HK-2 (cell line): ENCODE results near the gene SERPINA12.
"Not testable (repeated sequence)": the region's sequence is repeated elsewhere in the genome, so short reads cannot be mapped to it uniquely, and the experiment has no call there.

Source experiments
- DNase-seq: peaks from one replicate; pipeline ENCODE4 v3.0.0-alpha.2; 2018; ENCODE audit not compliant: unreplicated experiment

SERPINA12 gene

DNA sequence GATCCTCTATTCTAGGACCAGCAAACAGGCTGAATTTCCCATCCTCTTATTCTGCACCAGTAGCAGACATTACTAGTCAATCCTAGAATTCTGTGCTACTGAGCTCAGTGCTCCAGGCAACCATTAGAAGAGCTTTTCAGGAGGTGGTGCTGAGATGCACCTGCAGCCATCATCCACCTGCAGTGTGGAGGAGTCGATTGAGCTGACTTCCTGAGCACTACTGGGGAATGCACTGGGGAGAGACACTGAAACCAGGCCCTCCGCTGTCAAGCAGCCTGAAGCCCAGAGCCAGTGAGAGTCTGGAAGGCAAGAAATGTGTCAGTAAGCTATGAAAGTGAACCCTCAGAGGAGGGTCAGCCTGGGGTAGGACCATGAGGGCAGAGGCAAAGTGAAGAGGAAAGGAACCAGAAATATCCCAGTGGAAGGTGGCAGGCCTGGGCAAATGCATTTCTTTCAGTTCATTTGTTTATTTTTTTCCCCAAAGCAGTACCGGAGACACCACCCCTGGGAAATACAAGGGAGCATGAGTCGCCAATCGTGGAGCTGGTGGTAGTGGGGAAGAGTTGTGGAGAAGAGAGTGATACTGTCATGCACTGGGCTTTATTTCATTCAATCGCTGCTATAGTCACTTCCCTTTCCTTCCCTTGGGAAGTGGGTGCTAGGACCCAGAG is 28.9 kb upstream of the SERPINA12 start:
- no peak for DNase-seq

DNA sequence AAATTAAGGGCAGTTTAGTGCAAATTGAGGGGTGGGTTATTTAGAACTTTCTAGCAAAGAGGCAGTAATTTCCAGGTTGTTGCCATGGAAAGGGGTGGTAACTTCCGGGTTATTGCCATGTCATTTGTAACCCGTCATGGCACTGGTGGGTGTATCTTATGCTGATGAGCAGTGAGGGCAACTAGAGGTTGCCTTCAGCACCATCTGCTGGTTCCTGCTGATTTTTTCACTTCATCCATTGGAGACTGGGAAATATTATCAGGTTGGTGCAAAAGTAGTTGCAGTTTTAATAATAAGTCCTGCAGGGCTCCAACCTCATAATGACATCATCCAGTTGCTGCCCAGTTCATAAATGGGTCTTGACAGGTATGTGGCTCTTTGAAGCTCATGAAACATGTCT is 27.6 kb upstream of the SERPINA12 start:
- DNase-seq, result no peak

DNA sequence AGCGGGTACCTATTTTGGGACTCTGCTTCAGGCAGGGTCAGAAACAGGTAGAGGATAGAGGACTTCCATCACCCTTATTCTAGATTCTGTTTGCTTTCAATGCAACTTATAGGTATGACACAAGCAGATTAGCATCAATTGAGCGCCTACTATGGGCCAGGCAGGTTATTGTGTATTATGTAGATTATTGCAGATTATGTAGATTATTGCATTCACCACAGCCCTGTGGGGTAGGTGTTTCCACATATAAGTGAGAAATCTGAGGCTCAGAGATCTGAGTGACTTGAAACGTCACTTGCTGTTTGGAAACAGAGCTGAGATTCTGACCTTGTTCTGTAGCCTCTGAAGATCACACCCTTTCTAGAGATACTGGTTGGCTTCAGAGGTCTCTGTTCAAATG is 26.2 kb upstream of the SERPINA12 start:
- no peak for DNase-seq

DNA sequence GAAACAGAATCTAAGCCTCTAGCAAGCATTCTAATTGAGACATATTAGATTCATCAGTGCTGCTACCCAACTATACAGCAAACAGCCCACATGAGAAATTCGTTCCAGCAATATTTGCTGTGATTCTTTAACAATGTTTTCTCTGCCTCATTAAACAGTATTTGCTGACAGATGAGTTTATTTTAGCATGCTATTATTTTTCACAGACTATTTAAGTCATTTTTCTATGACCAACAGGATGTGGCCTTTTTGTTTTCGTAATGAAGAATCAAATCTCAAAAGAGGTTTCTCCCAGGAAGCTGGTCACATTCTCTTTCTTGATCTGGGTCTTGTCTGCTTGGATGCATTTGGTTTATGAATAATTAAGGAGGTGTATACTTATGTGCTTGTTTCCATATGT is 23.2 kb upstream of the SERPINA12 start:
- no peak for DNase-seq

DNA sequence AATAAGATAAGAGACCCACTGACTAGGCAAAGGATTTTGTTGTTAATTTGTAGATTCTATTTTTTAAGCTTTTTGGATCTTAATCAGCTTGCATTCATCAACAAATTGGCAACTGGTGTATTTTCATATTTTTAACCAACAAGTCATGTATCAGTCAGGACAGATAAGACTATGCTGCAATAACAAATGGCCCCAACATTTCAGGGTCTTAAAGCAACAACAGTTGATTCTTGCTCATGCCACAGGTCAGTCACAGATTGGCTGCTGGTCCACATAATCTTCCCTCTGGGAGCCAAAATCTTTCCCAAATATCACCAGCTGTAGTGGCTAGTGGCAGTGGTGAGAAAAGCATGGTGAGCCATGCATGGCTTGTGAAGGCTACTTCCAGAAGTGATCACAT is 21.9 kb upstream of the SERPINA12 start:
- DNase-seq, result no peak

DNA sequence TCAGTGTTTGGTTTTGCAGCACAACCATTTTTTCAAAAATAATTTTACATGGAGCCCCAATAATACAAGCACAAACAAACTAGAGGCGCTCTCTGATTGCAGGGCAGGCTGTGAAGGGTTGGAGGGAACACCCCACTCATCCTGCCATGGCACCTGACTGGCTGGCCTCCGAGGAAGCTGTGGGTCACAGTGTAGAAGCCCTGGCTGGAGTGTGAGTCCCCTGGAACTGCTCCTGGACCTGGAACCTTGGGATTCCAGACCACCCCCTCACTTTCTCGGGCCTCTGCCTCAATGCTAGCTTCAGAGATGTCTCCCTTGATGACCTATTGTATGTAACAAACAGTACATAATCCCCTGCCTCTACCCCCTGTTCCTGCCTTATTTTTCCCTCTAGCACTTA is 14.8 kb upstream of the SERPINA12 start:
- DNase-seq, result no peak

DNA sequence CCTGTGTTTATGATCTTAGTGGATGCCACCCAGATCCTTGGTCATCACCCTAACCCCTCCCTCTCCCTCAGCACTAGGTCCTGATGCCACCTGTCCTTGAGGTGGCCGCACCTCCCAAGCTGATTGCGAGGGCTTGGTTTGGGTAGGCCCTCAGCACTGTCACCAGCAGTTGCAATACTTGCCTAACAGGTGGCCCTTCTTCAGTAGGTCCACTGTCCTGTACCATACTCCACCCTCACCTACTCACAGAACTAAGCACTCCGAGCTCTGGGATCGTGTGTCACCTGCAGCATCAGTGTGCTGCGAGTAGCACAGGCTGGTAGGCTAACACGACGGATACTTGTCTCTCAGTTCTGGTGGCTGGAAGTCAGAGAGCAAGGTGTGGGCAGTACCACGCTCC is 14.0 kb upstream of the SERPINA12 start:
- no peak for DNase-seq

DNA sequence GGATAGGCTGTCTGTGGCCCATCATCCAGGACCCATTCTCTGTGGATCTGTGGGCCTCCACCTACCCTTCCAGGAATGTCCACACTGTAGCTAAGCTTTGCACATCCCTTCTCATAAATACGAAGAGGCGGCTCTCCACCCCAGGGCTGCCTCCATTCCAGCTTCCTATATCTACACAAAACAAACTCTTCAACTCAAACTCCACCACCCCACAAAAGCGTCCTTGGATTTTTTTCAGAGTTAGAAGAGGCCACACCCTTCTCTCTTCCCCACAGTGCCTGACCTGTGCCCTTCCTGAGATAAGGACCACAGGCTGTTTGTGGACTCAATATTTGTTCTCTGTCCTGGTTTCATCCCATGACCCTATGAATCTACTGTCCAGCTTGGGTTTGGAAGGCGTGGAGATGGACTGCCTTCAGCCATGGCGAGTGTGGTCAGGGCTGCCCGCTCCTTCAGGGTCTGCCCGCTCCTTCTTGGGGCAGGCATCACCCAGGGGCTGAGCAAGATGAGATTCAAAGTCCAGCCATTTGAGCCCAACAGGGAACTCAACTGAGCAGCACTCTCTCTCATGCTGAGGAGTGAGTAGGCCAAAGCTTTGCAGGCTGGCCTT is 13.0 kb upstream of the SERPINA12 start:
- DNase-seq, result no peak

DNA sequence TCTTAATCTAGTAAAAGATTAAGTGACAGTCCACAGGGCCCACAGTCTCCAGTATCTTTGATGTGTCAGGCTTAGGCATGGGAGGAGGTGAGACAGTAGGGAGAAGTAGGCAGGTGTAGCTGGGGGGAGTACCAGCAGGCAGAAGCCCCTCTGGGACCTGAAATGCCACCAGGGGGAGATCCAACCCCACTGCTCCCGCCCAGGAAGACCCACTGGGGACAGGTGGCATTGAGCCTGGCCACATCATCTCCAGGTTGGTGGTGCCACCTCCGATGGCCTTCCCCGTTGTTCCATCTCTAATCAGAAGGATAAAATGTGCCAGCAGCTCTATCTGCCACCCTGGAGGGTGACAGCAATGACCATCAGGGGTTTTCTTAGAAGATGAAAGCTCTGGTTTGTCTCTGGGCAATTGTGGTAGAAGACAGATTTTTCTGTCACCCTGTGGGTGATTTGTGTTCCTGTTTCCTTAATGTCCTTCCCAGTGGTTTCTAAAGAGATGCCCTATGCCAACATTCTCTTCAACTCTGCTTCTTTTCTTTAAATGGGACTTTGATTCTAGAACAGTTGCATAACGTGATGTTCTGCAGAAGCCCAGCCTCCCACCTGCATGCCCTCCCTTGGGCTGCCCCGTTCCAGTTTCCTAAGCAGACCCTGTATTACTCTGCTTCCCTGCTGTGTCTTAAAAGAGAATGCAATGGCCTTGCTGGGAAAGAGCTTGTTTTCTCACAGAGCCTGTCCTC is 12.3 kb upstream of the SERPINA12 start:
- no peak for DNase-seq

DNA sequence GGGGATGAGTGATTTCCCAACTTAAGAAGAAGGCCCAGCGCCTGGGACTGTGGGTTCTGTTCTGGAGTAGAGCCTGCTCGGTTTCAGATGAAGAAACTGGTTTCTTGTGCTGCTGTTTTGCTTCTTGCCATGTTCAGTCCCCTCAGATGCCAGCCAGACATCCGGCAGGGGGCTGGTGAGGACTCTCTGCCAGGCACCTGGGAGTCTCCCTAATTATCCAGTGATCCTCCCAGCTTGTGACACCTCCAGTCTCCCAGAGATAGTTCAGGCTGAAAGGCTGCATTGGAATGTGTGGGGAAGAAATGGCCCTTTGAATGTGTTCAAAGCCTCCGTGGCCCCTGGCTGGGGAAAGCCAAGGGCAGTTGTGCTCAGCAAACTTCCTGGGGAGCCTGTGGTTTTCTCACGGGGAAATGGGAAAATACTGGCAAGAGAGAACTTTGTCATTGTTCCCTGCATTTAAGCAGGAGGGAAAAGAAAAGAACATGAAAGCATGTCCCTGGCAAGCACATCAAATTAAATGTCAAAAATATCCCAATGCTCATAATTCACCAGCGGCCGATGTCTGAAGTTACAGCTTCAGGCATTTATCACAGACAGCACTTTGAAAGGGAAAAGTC is 8.5 kb upstream of the SERPINA12 start:
- DNase-seq, result no peak

DNA sequence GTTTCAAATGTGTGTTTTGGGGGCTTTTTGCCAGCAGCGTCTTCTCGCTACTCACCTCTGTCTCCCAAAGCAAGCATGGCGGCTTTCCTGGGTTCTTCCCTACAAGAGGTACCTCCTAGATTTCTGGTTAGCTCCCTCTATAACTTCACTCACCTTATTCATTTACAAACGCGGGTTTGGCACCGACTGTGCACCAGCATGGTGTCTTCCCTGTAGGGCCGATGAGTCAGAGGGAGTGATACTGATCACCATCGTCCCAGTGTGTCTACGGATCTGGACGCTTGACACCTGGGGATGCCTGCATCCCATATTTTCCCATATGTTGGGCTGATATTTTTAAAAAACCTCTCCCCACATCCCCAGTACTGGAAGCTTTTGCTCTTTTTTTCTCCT is 8.0 kb upstream of the SERPINA12 start:
- DNase-seq, result no peak

DNA sequence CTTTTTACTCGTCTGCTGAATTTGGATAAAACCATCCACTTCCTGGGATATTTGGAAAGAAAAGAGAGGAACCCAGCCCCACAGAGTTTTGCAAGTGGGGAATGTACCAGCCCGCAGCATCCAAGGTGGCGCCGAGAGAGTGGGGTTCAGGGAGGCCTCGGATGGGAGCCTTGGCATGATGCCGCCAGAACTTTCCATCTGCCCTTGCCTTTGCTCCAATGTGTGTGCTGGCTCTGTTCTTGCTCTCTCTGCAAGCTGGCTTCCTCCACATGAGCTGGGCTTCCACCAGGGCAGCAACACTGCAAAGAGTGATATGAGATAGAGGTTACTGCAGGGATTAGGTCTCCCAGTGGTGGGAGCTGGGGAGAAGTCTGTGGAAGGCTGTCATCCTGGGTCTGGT is 6.6 kb upstream of the SERPINA12 start:
- DNase-seq, result no peak

DNA sequence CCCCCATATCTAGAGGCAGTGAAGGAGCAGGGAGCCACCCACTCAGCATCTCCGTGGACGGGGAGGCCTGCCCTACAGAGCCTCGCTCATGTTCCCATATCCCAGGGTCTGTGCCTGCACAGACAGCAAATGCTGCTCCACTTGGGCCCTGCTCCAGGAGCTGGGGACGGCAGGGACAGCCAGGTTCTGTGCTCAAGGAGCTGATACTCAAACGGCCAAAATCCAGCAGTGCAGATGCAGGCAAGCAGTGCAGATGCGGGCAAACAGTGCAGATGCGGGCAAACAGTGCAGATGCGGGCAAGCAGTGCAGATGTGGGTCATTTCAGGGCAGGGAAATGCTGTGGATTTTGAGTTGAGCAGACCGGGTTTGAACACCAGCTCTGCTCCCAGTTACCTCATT is 6.2 kb upstream of the SERPINA12 start:
- no peak for DNase-seq

DNA sequence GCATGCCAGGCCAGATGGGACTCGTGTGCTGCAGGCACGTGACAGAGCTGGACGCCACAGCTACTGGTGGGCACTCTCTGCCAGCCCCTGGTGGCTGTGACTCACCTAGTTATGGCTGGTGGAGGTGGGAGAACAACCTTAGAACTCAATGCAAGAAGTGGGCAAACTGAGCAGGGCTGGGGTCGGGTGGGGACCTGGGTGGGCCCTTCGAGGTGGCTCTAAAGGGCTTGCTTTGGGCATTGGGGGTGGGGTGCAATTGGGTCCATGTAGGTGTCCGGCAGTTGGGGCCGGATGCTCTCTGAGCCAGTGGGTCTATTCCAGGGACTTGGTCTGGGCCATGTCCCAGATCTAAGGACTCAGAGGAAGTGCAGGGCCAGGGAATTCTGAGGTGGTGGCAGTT is 5.1 kb upstream of the SERPINA12 start:
- no peak for DNase-seq

DNA sequence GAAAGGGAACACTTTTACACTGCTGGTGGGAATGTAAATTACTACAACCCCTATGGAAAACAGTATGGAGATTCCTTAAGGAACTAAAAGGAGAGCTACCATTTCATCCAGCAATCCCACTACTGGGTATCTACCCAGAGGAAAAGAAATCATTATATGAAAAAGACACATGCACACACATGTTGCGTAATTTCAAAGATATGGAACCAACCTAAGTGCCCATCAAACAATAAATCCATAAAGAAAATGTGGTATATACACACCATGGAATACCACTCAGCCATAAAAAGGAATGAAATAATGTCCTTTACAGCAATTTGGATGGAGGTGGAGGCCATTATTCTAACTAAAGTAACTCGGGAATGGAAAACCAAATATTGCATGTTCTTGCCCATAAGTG is 1.2 kb upstream of the SERPINA12 start:
- not testable (repeated sequence) for DNase-seq

DNA sequence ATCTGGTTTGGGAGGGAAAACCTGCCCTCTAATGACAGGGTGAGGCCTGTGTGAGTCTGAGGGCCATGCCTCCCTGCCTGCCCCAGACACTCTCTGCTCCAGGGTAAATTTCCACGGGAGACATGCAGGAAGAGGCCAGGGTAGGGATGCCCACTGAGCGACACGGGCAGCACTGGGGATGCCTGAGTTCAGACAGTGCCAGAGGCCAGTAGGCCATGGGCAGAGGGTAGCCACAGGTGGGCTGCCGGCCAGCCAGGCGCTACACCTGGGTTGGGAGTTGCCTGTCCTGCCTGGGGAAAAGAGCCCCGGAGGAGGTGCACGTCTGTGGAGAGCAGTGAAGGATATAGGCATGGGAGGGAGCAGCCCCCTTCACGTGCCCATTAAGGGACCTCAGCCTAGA is 3.6 kb downstream of the SERPINA12 start:
- no peak for DNase-seq

DNA sequence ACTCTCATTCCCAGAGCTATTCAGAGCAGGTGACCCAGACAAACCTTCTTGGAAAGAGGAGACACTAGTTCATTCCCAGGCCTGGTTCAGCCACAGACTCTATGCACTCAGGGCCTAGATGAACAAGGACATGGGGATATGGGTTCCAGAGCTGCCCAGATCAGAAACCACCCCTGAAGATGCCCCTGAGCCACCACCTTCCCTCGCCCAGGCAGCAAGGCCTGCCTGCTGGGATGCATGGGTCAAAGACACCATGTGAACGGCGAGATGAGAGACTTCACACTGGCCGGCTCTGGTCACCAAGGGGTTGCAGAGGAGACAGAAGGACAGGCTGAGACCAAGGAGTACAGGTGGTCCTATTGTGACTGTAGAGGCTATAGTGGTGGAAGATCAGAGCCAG is 4.1 kb downstream of the SERPINA12 start:
- no peak for DNase-seq

DNA sequence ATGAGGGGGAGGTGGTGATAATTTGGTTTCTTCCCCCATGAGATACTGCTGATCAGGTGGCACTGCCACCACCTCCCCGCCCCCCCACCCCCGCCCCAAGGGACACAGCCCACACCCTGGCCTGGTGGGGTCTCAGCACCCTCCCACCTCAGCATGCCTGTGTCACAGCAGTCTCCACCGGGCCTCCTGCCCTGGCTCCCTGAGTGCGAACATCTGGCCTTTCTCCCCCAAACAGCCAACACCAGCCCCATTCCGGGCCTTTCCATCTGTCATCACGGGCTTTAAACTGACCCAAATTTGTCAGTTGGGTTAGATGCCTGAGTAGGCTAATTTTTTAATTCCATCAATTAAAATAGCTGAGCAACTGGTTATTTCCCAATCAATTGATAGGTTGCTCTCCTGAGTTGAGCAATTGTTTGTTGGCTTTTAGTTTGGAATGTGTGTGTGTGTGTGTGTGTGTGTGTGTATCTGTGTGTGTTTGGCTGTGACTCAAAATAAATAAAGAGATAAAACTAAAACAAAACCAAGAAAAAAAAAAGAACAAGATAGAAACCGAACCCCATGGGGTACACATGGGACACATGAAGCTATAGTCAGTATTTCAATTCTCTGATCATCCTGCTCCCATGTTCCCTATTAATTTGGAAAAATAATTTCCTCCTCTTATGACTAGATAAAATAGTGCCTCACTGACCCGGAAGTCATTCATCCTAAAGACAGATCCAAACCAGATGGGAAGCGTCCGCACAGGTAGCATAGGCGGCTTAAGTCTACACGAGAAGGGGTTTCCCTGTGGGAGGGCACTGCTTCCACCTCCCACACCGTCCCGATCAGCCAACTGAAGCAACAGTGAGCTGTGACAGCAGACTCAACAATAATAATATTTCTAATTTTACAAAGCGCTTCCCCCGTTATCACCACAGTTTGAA is 7.4 kb downstream of the SERPINA12 start:
- no peak for DNase-seq

DNA sequence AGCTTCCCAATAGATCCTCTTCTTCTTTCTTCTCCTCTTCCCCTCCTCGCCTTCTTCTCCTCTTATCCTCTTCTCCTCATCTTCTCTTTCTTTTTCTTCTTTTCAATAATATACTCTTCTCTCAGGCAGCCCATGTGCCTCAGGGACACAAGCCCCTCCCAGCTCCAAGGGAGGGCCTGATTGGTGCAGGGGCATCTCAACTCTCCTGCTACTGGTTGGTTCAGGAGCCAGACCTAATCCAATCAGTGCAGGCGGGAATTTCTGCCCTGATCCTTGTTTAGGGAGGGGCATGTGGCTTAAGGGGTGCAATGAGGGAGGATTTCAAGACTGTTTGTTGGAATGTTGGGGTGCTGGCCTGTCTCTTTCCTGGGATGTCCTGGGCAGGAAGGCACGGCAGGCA is 9.0 kb downstream of the SERPINA12 start:
- no peak for DNase-seq

DNA sequence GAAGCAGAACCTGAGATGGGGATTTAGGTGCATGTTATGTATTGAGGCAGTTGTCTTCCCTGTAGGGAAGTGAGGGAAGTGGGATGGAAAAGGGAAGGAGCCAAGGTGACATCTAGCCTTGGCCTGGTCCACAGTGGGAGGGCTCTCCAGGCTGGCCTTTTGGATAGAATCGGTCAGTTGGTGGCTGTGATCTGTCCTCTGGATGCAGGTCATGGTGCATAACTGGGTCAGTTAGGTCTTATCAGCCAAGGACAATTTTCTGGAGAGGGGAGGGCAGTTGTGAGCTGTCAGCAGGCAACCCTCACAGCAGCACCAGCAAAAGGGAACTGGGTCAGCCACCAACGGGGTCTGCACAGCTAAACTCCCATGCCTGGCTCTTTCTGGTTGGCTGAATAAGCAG is 9.6 kb downstream of the SERPINA12 start:
- DNase-seq, result no peak

DNA sequence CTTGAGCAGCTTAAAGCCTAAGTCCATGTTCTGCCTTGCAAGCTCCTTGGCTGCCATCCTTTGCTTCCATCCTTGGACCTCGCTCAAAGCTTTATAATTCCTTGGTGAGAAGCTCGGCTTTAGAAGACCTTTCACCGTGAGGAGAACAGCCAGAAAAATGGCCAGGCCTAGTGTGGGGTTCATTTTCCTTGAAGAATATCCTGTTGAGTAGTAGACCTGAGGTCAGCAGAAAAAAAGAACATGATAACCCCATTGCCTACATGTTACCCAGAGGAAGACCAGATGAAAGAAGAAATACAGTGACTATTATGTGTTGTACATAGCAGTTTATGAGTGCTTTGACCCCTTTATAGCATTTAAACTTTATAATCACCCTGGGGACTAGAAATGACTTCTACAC is 11.1 kb downstream of the SERPINA12 start:
- no peak for DNase-seq

DNA sequence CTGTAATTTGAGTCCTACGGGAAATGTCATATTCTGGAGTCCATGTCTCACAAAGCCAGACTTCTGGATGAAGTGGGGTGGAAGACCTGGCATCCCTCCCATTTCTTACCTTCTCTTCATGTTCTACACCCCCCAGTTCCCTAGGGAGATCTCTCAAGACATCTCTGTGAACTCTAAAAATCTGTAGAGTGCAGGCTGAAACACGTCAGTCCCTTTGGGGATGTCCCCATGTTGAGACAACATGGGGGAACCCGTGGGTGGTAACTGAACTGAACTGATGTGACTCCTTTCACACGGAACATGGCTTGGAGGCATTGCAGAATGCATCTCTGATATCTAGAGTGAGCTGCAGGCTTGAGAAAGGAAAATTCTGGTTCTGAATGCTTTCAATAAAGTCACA is 15.2 kb downstream of the SERPINA12 start:
- no peak for DNase-seq
